ENCODE results near the gene CAT. TPM values are rescaled to one million over a fixed set of nuclear protein-coding genes. Genes with fewer than 3 reads are reported as not detected.
"Not testable (repeated sequence)": the region's sequence is repeated elsewhere in the genome, so short reads cannot be mapped to it uniquely, and the experiment has no call there.

The CAT gene
- total RNA-seq, 1 donor from 2014 or later, result 16.4 TPM

GRCh38 chr11:34416766-34417165, 22.0 kb upstream of the CAT start:
- Histone ChIP-seq H3K36me3 (ENCODE audit: control insufficient read depth, insufficient read depth, low read length) (no peaks in the 10 kb centered on the region), H3K27me3 (ENCODE audit: control insufficient read depth, insufficient read depth, low read length) (no peaks in the 10 kb centered on the region), H3K4me3 (ENCODE audit: low read depth, low read length) (no peak overlapping the region)
- DNase-seq (ENCODE audit: low read depth), result no peak
- TF ChIP-seq, protein P1, sequence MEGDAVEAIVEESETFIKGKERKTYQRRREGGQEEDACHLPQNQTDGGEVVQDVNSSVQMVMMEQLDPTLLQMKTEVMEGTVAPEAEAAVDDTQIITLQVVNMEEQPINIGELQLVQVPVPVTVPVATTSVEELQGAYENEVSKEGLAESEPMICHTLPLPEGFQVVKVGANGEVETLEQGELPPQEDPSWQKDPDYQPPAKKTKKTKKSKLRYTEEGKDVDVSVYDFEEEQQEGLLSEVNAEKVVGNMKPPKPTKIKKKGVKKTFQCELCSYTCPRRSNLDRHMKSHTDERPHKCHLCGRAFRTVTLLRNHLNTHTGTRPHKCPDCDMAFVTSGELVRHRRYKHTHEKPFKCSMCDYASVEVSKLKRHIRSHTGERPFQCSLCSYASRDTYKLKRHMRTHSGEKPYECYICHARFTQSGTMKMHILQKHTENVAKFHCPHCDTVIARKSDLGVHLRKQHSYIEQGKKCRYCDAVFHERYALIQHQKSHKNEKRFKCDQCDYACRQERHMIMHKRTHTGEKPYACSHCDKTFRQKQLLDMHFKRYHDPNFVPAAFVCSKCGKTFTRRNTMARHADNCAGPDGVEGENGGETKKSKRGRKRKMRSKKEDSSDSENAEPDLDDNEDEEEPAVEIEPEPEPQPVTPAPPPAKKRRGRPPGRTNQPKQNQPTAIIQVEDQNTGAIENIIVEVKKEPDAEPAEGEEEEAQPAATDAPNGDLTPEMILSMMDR (IDR thresholded peaks at IDR 0.05; ENCODE audit: insufficient read depth, low read length, poor library complexity, severe bottlenecking), result no peak

- Histone ChIP-seq H3K36me3 (ENCODE audit: control insufficient read depth, insufficient read depth, low read length) (no peaks in the 10 kb centered on the region), H3K4me3 (ENCODE audit: low read depth, low read length) (no peak overlapping the region), H3K27me3 (ENCODE audit: control insufficient read depth, insufficient read depth, low read length) (no peaks in the 10 kb centered on the region)
- TF ChIP-seq, protein P1 (IDR thresholded peaks at IDR 0.05; ENCODE audit: insufficient read depth, low read length, poor library complexity, severe bottlenecking), result peak; percentile 9
- DNase-seq (ENCODE audit: low read depth), result no peak
Measured at GRCh38 chr11:34417202-34417601, 21.5 kb upstream of the CAT start.

GRCh38 chr11:34419158-34419557, 19.6 kb upstream of the CAT start:
- Histone ChIP-seq H3K27me3 (ENCODE audit: control insufficient read depth, insufficient read depth, low read length) (no peaks in the 10 kb centered on the region), H3K4me3 (ENCODE audit: low read depth, low read length) (no peak overlapping the region), H3K36me3 (ENCODE audit: control insufficient read depth, insufficient read depth, low read length) (no peaks in the 10 kb centered on the region)
- DNase-seq (ENCODE audit: low read depth), result no peak
- TF ChIP-seq, protein P1 (IDR thresholded peaks at IDR 0.05; ENCODE audit: insufficient read depth, low read length, poor library complexity, severe bottlenecking), result no peak

- no peak for DNase-seq (ENCODE audit: low read depth)
- TF ChIP-seq, protein P1 (IDR thresholded peaks at IDR 0.05; ENCODE audit: insufficient read depth, low read length, poor library complexity, severe bottlenecking), result no peak
- no peaks in the 10 kb centered on the region for H3K27me3 ChIP-seq (ENCODE audit: control insufficient read depth, insufficient read depth, low read length)
- no peak overlapping the region for H3K4me3 ChIP-seq (ENCODE audit: low read depth, low read length)
- no peaks in the 10 kb centered on the region for H3K36me3 ChIP-seq (ENCODE audit: control insufficient read depth, insufficient read depth, low read length)
Measured at GRCh38 chr11:34423300-34423699, 15.4 kb upstream of the CAT start.

- not testable (repeated sequence) for H3K4me3 ChIP-seq (ENCODE audit: low read depth, low read length); H3K36me3 ChIP-seq (ENCODE audit: control insufficient read depth, insufficient read depth, low read length); H3K27me3 ChIP-seq (ENCODE audit: control insufficient read depth, insufficient read depth, low read length)
Measured at GRCh38 chr11:34424826-34425225, 13.9 kb upstream of the CAT start.

GRCh38 chr11:34425360-34425759, 13.4 kb upstream of the CAT start:
- H3K27me3 ChIP-seq (ENCODE audit: control insufficient read depth, insufficient read depth, low read length), result no peaks in the 10 kb centered on the region
- H3K4me3 ChIP-seq (ENCODE audit: low read depth, low read length), result no peak overlapping the region
- no peak for DNase-seq (ENCODE audit: low read depth)
- no peaks in the 10 kb centered on the region for H3K36me3 ChIP-seq (ENCODE audit: control insufficient read depth, insufficient read depth, low read length)
- TF ChIP-seq, protein P1 (IDR thresholded peaks at IDR 0.05; ENCODE audit: insufficient read depth, low read length, poor library complexity, severe bottlenecking), result no peak

More at GRCh38 chr11:34424826-34425225, 13.9 kb upstream of the CAT start:
- not testable (repeated sequence) for DNase-seq (ENCODE audit: low read depth)
